GM21423 (cell line): ENCODE measurements around the gene PITX1.
"Not testable (repeated sequence)": the region's sequence is repeated elsewhere in the genome, so short reads cannot be mapped to it uniquely, and the experiment has no call there.

Source experiments
- ATAC-seq: cut with Tn5 transposase; IDR thresholded peaks from one replicate; pipeline ENCODE4 v1.9.1; 2021; ENCODE audit warnings: mild to moderate bottlenecking, moderate library complexity; ENCODE audit not compliant: unreplicated experiment

Gene PITX1

GRCh38 chr5:135011355-135012032 lies 22.5 kb downstream of the PITX1 start:
- no peak for ATAC-seq

GRCh38 chr5:135010502-135011354 lies 23.3 kb downstream of the PITX1 start:
- ATAC-seq = no peak

- no peak for ATAC-seq
Observed at GRCh38 chr5:135009736-135010501, 24.1 kb downstream of the PITX1 start.

- ATAC-seq = no peak
Observed at GRCh38 chr5:135008981-135009735, 24.9 kb downstream of the PITX1 start.

GRCh38 chr5:135008556-135008955 lies 25.5 kb downstream of the PITX1 start:
- no peak for ATAC-seq

GRCh38 chr5:135007749-135008363 lies 26.2 kb downstream of the PITX1 start:
- no peak for ATAC-seq

GRCh38 chr5:135007305-135007704 lies 26.7 kb downstream of the PITX1 start:
- no peak for ATAC-seq

GRCh38 chr5:135005076-135005475 lies 29.0 kb downstream of the PITX1 start:
- ATAC-seq = no peak

- ATAC-seq = no peak
Observed at GRCh38 chr5:135004376-135004775, 29.7 kb downstream of the PITX1 start.

GRCh38 chr5:134998068-134998467 lies 36.0 kb downstream of the PITX1 start:
- not testable (repeated sequence) for ATAC-seq

- ATAC-seq = no peak
Observed at GRCh38 chr5:134997015-134997414, 37.0 kb downstream of the PITX1 start.

- no peak for ATAC-seq
Observed at GRCh38 chr5:134995850-134996402, 38.1 kb downstream of the PITX1 start.

- ATAC-seq = no peak
Observed at GRCh38 chr5:134994560-134995156, 39.4 kb downstream of the PITX1 start.

GRCh38 chr5:134993161-134993560 lies 40.9 kb downstream of the PITX1 start:
- no peak for ATAC-seq

GRCh38 chr5:134992148-134992547 lies 41.9 kb downstream of the PITX1 start:
- no peak for ATAC-seq

- not testable (repeated sequence) for ATAC-seq
Observed at GRCh38 chr5:134990183-134990582, 43.8 kb downstream of the PITX1 start.

GRCh38 chr5:134989266-134989830 lies 44.7 kb downstream of the PITX1 start:
- no peak for ATAC-seq

- ATAC-seq = no peak
Observed at GRCh38 chr5:134982230-134982629, 51.8 kb downstream of the PITX1 start.

GRCh38 chr5:134979416-134979815 lies 54.6 kb downstream of the PITX1 start:
- no peak for ATAC-seq
